ENCODE data around the gene SPATA12. TPM values are rescaled to one million over a fixed set of nuclear protein-coding genes. Genes with fewer than 3 reads are reported as not detected.

Gene SPATA12
- total and polyA plus RNA-seq, 2 of the 8 experiments (the other 6 are each of a cell fraction or from before 2014, with no cell fraction given) = 0.19 to 0.97 TPM

- TF ChIP-seq MAX (IDR thresholded peaks at IDR 0.05) (no peak), SP4 (IDR thresholded peaks at IDR 0.05; ENCODE audit: low read length) (no peak)
Observed at GRCh38 chr3:57059411-57059810, 1.1 kb upstream of the SPATA12 start (continued).
